HuH-7 (cell line): ENCODE measurements around the gene HSPA12B.
A peak's percentile ranks its signal among the peaks of the same experiment; 100 is the strongest.

Experiments used
- DNase-seq: peaks from one replicate; pipeline ENCODE4 v3.0.0; 2011; ENCODE audit warnings: low spot score

HSPA12B gene

DNA sequence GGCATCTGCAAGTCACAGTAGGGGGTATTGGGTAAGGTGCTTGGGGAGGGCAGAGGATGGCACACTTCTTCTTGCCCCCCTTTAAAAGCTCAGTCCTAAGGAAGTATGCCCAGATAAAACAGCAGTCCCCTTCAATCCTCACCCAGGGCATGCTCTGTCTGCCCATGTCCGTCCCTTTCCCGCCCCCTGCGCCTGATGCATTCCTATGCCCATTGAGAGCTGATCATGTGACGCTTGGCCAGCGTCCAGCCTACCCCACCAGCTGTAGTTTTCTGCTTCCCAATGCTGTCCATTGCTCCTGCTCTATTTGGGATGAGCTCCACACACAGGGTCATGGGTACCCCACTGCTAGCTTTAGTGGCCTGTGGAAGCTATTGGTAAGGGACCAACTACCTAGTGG is 28.4 kb upstream of the HSPA12B start:
- DNase-seq, result no peak

DNA sequence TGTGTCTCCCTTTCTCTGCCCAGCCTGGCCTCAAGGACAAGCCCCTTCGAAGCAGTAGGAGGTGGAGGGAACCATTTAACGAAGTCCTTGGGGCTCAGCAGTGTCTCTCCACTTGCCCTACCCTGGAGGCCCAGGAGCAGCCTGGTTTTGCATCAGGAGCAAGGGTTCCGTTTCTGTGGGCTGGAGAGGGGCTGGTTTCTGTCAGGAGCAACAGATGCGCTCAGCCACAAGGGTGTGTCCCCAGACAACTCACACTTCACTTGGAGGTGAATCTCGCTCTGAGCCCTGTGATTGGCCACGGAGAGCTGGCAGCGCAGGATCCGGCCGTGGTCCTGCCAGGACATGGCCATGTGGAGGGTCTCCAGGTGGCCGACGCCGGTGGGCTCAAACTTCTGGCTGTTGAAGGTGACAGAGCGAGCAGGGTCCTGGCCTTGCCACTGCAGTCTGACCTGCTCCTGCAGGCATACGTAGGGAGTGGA is 27.0 kb upstream of the HSPA12B start:
- DNase-seq, result no peak

DNA sequence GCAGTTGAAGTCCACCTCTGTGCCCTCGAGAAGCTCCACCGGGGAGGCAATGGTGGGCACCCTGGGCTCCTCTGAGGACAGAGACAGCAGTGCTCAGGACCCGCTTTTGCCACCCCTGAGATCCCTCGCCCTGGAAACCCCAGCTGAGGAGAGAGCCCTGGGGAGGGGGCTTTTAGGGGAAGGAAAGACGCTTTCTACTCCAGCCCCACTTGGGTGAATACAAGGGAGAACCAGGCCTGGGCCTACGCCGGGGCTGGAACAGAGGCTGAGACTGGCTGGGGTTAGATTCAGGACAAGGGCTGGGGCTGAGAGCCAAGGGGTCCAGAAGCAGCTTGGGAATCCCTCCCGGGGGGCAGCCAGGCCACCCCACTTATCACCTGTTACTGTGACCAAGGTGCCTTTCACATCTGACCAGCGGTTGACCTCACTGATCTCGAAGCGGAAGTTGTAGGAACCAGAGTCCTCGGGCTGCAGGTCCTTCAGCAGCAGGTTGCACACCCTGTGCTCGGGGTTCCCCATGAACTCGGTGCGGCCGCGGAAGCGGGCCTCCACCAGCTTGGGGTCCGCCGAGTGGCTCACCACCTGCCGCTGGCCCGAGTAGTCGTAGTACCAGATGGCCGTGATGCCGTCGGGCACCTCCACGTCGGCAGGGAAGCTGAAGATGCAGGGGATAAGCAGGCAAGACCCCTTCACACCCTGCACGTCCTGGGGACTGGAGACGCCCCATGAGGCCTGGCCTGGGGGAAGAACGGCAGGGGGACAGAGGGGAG is 26.3 kb upstream of the HSPA12B start:
- no peak for DNase-seq

DNA sequence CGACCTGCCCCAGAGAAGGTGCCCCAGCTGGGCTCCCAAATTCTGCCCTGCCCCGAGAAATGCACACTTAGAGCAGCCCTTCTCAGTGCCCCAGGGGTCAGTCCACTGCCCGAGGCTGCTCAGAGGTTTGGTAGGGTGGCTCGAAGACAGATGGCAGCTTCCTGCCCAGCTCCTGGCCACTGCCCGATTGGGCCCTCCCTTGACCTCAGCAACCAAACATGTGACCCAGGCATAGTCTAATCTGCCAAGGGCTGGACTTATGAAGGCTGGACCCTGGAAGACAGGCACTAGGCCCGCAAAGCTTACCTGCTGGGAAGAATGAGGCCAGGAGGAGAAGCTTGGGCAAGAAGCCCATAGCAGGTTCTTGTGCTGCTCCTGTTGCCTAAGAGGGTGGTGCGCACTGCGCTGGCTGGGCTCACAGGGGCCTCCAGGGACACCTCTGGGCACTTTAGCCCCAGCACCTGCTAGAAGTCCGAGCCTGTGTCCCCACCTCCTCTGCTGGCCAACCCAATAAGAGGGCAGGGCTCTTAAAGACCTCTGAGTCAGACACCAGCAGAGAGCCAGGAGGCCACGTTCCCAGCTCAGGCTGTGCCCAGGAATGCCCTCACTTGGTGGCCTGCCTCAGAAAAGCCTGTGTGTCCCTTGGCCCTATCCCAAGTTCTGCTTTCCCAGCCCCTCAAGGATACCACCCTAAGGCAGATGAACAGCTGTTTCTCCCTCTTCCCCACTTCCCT is 25.5 kb upstream of the HSPA12B start:
- DNase-seq, result no peak

DNA sequence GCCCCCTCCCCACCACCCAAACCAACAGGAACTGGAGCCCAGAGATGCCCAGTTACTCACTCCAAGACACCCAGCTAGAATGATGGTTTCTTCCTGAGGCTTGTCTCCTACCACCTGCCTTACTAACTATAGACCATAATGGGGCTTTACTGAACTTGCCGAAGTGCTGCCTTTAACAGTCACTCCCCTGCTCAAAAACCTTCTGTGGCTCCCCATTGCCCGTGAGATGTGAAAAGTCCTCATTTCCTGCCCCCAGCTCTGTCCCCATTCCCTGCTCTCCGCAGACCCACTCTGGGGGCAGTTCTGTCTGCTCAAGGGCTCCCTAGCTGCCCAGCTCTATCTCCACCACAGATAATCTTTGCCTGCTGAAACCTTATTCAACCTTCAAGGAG is 25.0 kb upstream of the HSPA12B start:
- DNase-seq, result no peak

DNA sequence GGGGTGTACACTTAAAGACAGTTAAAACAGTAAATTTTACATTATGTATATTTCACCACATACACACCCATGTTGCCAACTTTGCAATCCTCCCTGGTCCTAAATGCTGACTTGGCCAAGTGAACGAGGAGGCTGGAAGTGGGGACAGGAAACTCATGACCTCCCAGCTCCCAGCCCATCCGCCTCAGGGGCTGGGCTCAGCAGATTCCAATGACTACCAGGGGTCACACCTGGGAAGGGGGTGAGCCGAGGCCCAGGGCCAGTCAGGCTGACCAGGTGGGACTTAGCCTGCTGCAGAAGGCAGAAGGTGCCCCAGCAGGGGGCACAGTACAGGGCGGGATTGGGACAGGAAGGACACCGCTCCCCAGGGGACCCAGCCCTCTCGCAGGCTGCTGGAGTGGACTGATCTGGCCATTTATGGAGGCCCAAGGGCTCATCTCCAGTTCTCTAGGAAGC is 22.4 kb upstream of the HSPA12B start:
- no peak for DNase-seq

DNA sequence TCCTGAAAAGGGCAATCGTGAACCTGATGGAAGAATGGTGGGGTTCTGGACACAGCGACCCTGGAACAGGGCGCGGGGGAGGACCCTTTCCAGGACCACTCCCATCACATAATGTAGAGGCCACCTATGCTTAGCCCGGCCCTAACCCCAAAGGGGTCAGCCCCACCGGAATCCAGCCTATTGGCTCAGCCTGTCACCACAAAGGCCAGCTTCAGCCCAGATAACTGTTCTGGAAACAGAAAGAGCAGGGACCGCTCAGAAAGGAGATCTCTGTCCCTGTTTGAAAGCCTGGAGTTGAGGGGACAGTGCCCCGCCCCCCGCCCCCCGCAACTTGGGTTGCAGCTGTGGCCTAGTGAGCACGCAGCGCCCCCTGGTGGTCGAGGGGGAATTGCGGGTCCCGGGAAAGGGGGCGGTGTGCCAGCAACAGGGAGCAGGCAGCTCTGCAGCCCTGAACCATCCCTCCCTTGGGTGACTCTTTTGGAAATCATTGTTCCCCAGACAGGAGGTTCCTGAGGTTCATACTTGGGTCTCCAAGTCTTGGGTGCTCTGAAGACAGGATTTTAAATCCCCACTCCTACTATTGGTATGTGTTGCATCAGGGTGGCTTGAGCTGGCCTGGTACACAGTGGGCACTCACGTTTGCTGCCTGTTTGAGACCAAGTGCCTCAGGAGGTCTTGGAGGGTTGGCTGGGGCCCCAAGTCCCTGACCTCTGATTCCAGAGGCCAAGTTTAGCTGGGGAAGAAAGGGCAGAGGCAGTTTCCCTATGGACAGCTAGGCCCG is 21.6 kb upstream of the HSPA12B start:
- DNase-seq, result peak; percentile 94

DNA sequence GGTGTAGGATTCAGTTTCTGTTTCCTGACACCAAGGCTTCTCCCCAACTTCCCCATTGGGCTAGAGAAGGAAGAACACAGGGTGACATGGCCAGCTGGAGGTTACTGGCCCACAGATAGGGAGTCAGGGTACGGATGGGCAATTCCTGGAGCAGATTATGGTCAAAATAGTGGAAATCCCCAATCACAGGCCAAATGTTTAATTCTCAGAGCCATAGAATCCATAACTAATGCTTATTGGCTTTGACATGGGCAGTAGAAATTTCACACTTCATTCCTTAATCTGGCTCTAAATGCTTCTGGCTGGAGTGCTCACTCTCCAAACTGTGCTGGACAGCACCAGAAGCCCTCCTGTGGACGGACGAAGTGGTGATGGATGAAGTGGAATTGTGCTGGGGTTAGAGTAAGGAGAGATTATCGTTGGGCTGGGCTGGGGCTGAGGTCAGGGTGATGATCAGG is 21.0 kb upstream of the HSPA12B start:
- no peak for DNase-seq

DNA sequence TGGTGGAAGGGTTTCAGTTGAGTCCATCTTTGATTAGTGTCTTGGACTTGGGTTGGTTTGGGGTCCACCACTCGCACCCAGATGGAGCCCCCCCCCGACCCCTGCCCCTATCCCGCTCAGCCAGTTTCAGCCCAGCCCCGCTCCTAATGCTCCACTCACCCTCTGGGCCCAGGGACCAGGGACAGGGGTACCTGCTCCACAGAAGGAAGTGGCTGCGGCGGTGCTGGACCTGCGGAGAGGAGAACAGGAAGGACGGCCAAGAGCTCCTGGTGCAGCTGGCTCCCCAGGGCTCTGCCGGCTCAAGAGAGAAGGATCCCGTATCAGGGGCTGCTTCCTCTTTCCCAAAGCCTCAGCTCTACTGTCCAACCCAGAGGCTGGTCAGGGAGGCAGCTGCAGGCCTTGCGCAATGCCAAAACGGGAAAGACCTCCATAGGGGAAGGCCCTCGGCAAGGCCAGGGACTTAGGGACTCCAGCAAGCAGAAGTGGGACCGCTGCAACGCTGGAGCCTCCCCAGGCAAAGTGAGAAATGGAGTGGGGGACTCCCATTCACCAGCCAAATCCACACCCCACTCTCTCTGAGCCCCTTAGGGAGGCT is 20.1 kb upstream of the HSPA12B start, which contains the start of gene SIGLEC1:
TSS of gene SIGLEC1 (minus strand) at position 322 of the 595 bp plus-strand sequence. CDS start 5,472 bp downstream, outside the sequence.
- no peak for DNase-seq

DNA sequence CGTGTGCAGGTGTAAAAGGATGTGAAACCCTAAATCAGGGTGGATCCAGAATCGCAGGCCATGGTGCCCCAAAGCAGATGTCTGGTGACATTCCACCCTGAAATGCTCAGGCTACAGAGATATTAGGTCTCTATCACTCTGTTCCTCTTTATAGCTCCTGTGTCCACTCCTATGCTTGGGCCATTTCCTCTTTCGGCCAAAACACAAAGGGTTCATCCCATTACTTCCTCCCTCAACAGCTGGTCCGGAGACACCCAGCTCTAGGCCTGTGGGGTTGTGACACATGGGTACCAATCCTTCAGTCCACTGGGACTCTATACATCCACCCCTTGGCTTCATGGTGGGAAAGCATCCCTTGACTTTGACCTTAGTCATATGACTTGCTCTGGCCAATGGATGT is 18.4 kb upstream of the HSPA12B start:
- DNase-seq, result no peak

DNA sequence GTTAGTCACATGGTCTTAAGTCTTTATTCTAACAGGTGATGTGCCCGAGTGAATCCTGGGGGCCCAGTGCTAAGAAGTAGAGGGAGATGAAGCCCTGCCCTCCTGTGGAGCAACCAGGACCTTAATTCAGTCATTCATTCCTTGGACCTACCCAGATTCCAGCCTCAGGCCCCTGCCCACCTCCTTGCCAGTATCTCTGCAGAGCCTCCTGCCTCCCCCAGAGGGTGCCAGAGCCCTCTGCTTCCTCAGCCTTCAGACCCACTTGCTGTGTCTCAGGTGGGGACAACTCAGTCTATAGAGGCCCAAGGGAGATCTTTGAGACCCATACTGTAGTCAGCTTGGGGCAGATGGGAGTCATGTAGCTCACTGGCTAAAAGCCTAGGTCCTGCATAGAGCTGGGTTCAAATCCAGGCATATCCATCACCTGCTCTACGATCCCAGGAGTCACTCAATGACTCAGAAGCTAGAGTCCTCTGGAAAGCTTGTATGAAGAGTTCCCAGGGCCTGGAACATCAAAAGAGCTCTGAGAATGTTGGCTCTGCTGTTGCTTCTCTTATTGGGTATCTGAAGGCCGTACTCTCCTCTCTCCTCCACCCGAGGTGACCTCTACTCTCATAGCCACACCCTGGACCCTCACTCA is 16.2 kb upstream of the HSPA12B start:
- peak; percentile 94 for DNase-seq

DNA sequence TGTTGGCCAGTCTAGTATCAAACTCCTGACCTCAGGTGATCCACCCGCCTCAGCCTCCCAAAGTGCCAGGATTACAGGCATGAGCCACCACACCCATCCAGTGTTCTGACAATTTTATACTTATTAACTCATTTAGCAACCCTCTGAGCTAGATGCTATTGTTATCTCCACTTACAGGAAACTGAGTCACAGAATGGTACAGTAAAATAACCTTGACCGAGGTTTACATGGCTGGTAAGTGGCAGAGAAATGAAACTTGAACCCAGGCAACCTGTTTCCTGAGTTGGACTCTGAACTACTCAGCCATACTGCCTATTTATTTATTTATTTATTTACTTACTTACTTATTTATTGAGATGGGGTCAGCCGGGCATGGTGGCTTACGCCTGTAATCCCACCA is 13.4 kb upstream of the HSPA12B start:
- DNase-seq, result no peak

DNA sequence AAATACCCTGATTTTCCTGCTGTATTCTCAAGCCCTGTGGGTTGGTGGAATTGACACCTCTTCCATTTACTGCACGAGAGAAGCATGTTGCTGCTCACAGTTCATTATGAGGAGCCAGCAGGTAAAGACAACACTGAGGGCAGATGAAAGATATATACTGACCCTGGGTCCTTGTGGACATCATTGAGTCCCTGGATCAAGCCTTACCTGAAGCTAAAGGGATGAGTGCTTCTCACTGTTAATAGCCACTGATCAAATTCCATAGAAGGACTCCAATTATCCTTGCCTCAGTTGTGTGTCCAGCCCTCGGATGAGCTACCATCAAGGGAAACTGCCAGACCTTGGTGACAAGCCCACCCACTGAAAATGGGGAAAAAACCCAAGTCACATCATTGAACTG is 12.4 kb upstream of the HSPA12B start:
- DNase-seq, result no peak

DNA sequence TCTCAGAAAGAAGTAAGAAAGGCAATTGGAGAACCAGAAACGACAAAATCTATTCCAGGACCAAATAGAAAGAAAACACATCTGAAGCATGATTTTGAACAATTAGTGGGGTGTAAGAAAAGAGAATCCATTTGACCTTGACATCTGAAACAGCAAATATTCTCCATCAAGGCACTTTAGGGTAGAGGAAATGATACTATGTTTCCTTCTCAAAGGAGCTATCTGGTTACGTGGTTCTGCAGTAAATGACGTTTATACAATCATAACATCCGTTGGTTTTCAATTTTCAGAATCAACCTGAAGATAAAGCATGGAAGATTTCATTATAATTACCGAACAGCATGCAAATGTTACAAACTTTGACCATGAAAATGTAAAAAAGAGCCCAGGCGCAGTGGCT is 11.9 kb upstream of the HSPA12B start:
- DNase-seq, result no peak

DNA sequence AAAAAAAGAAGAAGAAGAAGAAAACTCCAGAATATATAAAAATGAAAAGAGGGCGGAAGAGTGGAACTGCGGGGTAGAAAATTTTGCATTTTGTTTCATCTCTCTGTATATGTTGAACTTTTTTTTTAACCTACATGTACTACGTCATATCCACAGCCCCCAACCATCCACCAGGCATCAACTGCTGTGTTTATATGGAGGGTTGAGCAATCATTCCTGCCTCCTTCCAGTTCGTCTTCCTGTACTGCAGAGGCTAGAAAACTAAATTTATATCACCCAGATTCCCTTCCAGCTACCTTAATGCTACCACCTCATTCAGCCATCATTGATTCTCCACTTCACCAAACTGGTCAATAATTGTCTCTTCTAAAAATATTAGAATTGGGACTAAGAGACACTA is 10.6 kb upstream of the HSPA12B start:
- DNase-seq, result no peak

DNA sequence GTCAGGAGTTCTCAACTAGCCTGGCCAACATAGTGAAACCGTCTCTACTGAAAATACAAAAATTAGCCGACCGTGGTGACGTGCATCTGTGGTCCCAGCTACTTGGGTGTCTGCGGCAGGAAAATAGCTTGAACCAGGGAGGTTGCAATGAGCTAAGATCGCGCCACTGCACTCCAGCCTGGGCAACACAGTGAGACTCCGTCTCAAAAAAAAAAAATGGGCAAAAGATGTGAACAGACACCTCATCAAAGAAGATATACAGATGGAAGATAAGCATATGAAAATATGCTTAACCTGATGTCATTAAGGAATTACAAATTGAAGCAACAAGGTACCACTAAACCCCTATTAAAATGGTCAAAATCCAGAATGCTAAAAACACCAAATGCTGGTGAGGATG is 9.2 kb upstream of the HSPA12B start:
- DNase-seq, result no peak

DNA sequence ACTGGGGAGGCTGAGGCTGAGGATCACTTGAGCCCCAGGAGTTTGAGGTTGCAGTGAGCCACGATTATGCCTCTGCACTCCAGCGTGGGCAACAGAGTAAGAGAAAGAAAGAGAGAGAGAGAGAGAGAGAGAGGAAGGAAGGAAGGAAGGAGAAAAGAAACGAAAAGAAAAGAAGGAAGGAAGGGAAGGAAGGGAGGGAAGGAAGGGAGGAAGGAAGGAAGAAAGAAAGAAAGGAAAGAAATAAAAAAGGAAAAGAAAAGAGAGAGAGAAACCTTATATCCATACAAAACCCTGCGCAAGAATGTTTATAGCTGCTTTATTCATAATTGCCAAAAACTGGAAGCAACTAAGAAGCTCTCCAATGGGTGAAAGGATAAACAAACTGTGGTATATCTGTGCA is 8.1 kb upstream of the HSPA12B start:
- no peak for DNase-seq

DNA sequence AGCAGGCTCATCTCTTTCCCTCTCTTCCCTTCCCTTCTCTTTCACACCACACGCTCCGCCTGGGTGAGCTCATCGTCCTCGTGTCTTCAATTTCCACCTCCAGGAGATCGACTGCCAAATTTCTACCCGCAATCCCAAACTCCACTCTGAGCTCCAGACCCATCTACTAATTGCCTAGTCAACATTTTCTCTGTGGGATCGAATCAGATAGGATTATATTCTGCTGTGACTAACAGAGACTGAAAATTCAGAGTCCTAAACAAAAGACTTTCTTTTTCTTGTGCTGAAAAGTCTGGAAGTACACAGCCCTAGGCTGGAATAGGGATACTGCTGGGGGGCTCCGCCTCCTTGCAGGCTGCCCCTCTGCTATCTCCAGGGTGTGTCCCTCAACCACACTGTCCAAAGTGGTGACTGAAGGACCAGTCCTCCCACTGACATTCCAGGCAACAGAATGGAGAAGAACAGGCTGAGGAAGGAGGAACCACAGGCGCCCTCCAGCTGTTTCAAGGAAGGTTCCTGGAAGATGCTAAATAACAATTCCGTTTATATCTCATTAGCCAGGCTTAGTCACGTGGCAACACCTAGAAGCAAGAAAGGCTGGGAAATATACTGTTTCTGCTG is 5.0 kb upstream of the HSPA12B start:
- no peak for DNase-seq

DNA sequence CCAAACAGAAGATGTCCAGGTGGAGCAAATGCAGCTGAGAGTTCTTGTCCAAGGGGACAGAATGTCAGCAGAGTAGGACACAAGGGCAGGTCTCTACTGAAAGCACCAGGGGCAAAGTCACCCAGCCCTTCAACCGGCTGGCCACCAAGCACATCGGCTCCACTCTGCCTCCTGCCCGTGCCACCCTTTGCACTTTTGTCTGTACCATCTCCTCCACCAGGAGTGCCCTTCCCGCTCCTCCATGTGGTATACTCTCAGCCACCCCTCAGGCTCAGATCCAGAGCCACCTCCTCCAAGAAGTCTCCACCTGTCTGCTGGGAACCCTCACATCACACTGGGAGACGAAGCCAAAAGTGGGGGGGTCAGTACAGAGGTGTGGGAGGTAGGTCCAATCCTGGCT is 4.1 kb upstream of the HSPA12B start:
- no peak for DNase-seq

DNA sequence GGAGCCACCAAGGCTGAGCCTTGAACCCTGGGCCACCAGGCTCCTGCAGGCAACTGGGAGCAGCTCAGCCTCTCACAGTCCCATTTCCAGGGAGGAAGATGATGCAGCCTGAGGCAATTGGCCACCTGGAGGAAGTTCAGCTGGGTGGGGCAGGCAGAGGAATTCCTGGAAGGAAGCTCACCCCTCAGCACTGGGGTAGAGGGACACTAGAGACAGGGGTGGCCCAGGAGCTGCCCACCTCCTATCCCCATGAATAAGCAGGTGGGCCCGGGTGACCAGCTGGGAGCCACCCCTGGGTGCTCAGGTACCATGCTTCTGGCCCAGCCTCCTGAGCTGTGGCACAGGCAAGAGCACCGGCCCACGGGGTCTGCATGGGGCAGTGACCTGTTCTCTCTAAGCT is 3.6 kb upstream of the HSPA12B start:
- DNase-seq, result no peak

DNA sequence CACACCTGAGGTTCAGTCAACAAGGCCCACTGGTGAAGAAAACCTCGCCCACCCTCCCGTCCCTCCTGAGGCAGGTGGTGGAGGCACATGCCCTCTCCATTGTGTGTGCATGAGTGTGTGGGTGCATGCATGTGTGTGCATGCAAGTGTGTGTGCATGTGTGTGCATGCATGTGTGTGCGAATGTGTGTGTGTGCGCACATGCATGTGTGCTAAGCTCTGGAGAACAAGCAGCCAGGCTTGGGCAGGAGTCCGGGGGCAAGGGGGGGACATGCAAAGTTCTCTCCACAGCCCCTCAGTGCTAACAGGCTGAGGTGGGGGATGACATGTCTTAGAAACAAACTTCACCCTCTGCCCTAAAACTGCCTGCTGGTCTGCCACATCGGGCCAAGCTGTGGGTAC is 3.1 kb upstream of the HSPA12B start:
- no peak for DNase-seq
